ENCODE measurements around the gene SYT1. TPM values are rescaled to one million over a fixed set of nuclear protein-coding genes. Genes with fewer than 3 reads are reported as not detected.

SYT1 gene
- total RNA-seq, 2 experiments from 2014 or later = not detected

DNA sequence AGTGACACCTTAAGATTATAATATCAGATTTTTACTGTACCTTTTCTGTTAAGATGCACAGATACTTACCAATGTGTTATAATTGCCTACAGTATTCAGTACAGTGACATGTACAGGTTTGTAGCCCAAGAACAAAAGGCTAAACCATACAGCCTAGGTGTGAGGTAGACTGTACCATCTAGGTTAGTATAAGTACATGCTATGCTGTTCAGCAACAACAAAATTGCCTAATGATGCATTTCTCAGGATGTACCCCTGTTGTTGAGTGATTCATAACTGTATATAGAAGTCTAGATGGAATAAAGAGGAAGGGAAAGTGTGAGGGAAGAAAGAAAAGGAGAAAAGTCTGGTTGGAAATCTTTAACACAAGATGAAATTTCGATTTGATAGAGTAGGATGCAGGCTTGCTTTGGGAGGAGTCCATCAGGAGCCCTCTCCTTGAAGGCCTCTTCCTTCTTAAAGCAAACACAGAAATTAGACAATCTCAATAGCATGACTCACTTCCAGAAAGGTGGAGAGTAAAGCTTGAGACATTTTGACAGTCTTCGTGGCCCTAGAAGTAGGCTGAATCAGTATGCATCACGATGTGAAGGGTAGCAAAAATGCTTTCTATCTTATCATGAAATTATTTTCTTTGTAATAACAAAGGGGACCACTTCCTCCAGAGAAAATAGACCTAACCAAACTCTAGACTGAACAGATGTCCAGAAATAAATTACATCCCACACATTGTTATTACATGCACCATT lies 191.5 kb downstream of the SYT1 start:
- Histone ChIP-seq H2AFZ (ENCODE audit: low read length) (no peak overlapping the region), H3K9me2 (ENCODE audit: insufficient read depth, low read length) (no peaks in the 10 kb centered on the region), H4K20me1 (ENCODE audit: insufficient read depth, low read length) (no peaks in the 10 kb centered on the region), H3K79me2 (ENCODE audit: insufficient read depth, low read depth, low read length) (no peaks in the 10 kb centered on the region), H3K4me1 (ENCODE audit: insufficient read depth, low read length, poor library complexity, severe bottlenecking) (no peaks in the 10 kb centered on the region), H3K9me3 (ENCODE audit: low read length) (no peaks in the 10 kb centered on the region), H3K27ac (ENCODE audit: low read depth, low read length, poor library complexity, severe bottlenecking) (no peak overlapping the region), H3K36me3 (ENCODE audit: insufficient read depth, low read length) (no peaks in the 10 kb centered on the region), H3K4me3 (ENCODE audit: low read depth, low read length, poor library complexity, severe bottlenecking) (no peak overlapping the region), H3K4me2 (ENCODE audit: low read length) (no peak overlapping the region)
- POLR2A ChIA-PET = interaction anchor here (0.8 to 1.4 kb wide), 2 partner anchors 10 to 35 kb away, joined by 3 to 4 read pairs; no protein-coding TSS in a partner anchor
- intact Hi-C loops (cut with micrococcal nuclease; ENCODE audit: unreplicated experiment) = no loop called here
- no peak for TF ChIP-seq EZH2phosphoT487 (IDR thresholded peaks at IDR 0.05; ENCODE audit: borderline replicate concordance, low read depth, low read length)
- TF ChIP-seq, protein P1, sequence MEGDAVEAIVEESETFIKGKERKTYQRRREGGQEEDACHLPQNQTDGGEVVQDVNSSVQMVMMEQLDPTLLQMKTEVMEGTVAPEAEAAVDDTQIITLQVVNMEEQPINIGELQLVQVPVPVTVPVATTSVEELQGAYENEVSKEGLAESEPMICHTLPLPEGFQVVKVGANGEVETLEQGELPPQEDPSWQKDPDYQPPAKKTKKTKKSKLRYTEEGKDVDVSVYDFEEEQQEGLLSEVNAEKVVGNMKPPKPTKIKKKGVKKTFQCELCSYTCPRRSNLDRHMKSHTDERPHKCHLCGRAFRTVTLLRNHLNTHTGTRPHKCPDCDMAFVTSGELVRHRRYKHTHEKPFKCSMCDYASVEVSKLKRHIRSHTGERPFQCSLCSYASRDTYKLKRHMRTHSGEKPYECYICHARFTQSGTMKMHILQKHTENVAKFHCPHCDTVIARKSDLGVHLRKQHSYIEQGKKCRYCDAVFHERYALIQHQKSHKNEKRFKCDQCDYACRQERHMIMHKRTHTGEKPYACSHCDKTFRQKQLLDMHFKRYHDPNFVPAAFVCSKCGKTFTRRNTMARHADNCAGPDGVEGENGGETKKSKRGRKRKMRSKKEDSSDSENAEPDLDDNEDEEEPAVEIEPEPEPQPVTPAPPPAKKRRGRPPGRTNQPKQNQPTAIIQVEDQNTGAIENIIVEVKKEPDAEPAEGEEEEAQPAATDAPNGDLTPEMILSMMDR (conservative IDR thresholded peaks at IDR 0.05; ENCODE audit: low read length) = no peak
- BruUV-seq (replicated peaks) = no TSS peak
- DNase-seq (ENCODE audit: low spot score) = no peak
- CTCF ChIA-PET (ENCODE audit: unreplicated experiment) = no interaction called here

DNA sequence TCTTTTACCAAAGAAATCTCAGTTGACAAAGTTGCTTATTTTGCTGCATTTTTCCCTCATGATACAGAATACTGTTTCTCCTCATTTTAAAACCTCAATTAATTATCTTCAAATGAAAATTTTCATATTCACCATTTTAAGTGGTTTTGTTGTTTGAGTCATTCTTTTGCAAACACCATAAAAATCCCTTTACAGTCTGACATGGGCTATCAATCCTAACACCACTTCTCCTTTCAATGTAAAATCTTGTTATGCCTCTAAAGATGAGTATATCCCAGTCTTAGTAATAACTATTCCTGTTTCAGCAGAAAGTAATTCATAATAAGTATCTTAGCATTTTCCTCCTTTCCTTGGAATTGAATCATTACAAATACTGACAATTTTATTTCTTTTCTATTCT lies 192.2 kb downstream of the SYT1 start:
- POLR2A ChIA-PET = no interaction called here
- Histone ChIP-seq H3K4me1 (ENCODE audit: insufficient read depth, low read length, poor library complexity, severe bottlenecking) (no peaks in the 10 kb centered on the region), H2AFZ (ENCODE audit: low read length) (no peak overlapping the region), H3K27ac (ENCODE audit: low read depth, low read length, poor library complexity, severe bottlenecking) (no peak overlapping the region), H4K20me1 (ENCODE audit: insufficient read depth, low read length) (no peaks in the 10 kb centered on the region), H3K79me2 (ENCODE audit: insufficient read depth, low read depth, low read length) (no peaks in the 10 kb centered on the region), H3K9me2 (ENCODE audit: insufficient read depth, low read length) (no peaks in the 10 kb centered on the region), H3K4me3 (ENCODE audit: low read depth, low read length, poor library complexity, severe bottlenecking) (no peak overlapping the region), H3K9me3 (ENCODE audit: low read length) (no peaks in the 10 kb centered on the region), H3K36me3 (ENCODE audit: insufficient read depth, low read length) (no peaks in the 10 kb centered on the region), H3K4me2 (ENCODE audit: low read length) (no peak overlapping the region)
- TF ChIP-seq, protein P1 (conservative IDR thresholded peaks at IDR 0.05; ENCODE audit: low read length) = no peak
- no peak for TF ChIP-seq EZH2phosphoT487 (IDR thresholded peaks at IDR 0.05; ENCODE audit: borderline replicate concordance, low read depth, low read length)
- no TSS peak for BruUV-seq (replicated peaks)
- CTCF ChIA-PET (ENCODE audit: unreplicated experiment) = no interaction called here
- DNase-seq (ENCODE audit: low spot score) = no peak
- intact Hi-C loops (cut with micrococcal nuclease; ENCODE audit: unreplicated experiment) = no loop called here

DNA sequence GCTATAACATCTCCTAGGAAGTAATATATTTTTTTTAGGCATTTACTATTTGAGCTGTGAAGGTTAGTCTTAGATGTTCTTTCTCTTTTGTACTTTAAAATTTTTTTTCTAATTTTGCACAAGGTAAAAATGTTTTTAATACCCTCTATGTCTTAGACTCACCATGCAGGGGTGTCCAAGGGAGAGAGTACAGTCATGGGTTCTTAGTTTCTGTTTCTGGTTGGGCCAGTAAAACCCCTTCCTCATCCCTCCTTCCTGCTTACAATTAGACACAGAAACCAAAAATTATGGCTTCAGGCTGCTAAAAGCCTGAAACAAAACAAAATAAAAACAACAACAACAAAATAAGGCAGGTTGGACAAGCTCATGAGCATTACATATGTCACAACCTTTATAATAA lies 193.0 kb downstream of the SYT1 start:
- no peak for DNase-seq (ENCODE audit: low spot score)
- Histone ChIP-seq H3K9me2 (ENCODE audit: insufficient read depth, low read length) (no peaks in the 10 kb centered on the region), H3K4me2 (ENCODE audit: low read length) (no peak overlapping the region), H3K27ac (ENCODE audit: low read depth, low read length, poor library complexity, severe bottlenecking) (no peak overlapping the region), H3K4me3 (ENCODE audit: low read depth, low read length, poor library complexity, severe bottlenecking) (no peak overlapping the region), H3K9me3 (ENCODE audit: low read length) (no peaks in the 10 kb centered on the region), H3K79me2 (ENCODE audit: insufficient read depth, low read depth, low read length) (no peaks in the 10 kb centered on the region), H3K36me3 (ENCODE audit: insufficient read depth, low read length) (no peaks in the 10 kb centered on the region), H3K4me1 (ENCODE audit: insufficient read depth, low read length, poor library complexity, severe bottlenecking) (no peaks in the 10 kb centered on the region), H2AFZ (ENCODE audit: low read length) (no peak overlapping the region), H4K20me1 (ENCODE audit: insufficient read depth, low read length) (no peaks in the 10 kb centered on the region)
- no TSS peak for BruUV-seq (replicated peaks)
- ChIA-PET POLR2A (no interaction called here), CTCF (ENCODE audit: unreplicated experiment) (no interaction called here)
- no peak for TF ChIP-seq EZH2phosphoT487 (IDR thresholded peaks at IDR 0.05; ENCODE audit: borderline replicate concordance, low read depth, low read length)
- TF ChIP-seq, protein P1 (conservative IDR thresholded peaks at IDR 0.05; ENCODE audit: low read length) = no peak
- intact Hi-C loops (cut with micrococcal nuclease; ENCODE audit: unreplicated experiment) = no loop called here

Measured in OCI-LY7 (cell line).